PC-9 (cell line): Measurements from ENCODE around the gene RAD21L1.

ENCODE experiments used
- CTCF ChIP-seq: fragments of 200-600 bp; sonication (generic); conservative IDR thresholded peaks from 2 replicates; pipeline ENCODE4 v1.6.1; 2017; ENCODE audit warnings: mixed run types, antibody characterized with exemption, mild to moderate bottlenecking, moderate library complexity
- EZH2 ChIP-seq: fragments of 200-600 bp; sonication (generic); IDR thresholded peaks from 2 replicates; pipeline ENCODE4 v1.8.0; 2017; ENCODE audit warnings: antibody characterized with exemption, low read depth

GRCh38 chr20:1212023-1212422, 13.8 kb upstream of the RAD21L1 start:
- TF ChIP-seq CTCF = no peak
- no peak for TF ChIP-seq EZH2
